GM21737 (cell line): ENCODE data around the gene RIN3.

Experiments used
- ATAC-seq: cut with Tn5 transposase; IDR thresholded peaks from one replicate; pipeline ENCODE4 v1.9.1; 2021; ENCODE audit warnings: mild to moderate bottlenecking, moderate library complexity; ENCODE audit not compliant: unreplicated experiment

RIN3 gene

GRCh38 chr14:92733007-92733406 lies 219.4 kb downstream of the RIN3 start:
- no peak for ATAC-seq

- no peak for ATAC-seq
These were observed 221.0 kb downstream of the RIN3 start for GRCh38 chr14:92734618-92735017.

GRCh38 chr14:92735344-92735743 lies 221.8 kb downstream of the RIN3 start:
- no peak for ATAC-seq

GRCh38 chr14:92737206-92737605 lies 223.6 kb downstream of the RIN3 start:
- no peak for ATAC-seq

- ATAC-seq, result no peak
These were observed 224.1 kb downstream of the RIN3 start for GRCh38 chr14:92737619-92738188.
